ENCODE measurements around the gene HIGD1A. TPM values are rescaled to one million over a fixed set of nuclear protein-coding genes. Genes with fewer than 3 reads are reported as not detected.

Gene HIGD1A
- total RNA-seq, 4 donors from 2014 or later, result 52.3 to 239 (median 212) TPM

GRCh38 chr3:42736081-42736480 is 68.2 kb downstream of the HIGD1A start:
- H3K27ac ChIP-seq, result no peak overlapping the region
- intact Hi-C loops (cut with DNase I), result no loop called here
- H3K36me3 ChIP-seq, result no peaks in the 10 kb centered on the region
- no peaks in the 10 kb centered on the region for H3K9me3 ChIP-seq
- no peak overlapping the region for H3K4me3 ChIP-seq
- H3K27me3 ChIP-seq, result no peaks in the 10 kb centered on the region
- WGBS, 2 donors, result 40% methylated on average over 1 of the region's 1 CpG
- H3K4me1 ChIP-seq, result no peaks in the 10 kb centered on the region
- TF ChIP-seq CTCF (IDR thresholded peaks at IDR 0.05) (no peak), POLR2A (IDR thresholded peaks at IDR 0.05) (no peak)
- DNase-seq, result no peak

- no peaks in the 10 kb centered on the region for H3K36me3 ChIP-seq
- 85 to 97% methylated on average over 9 to 10 of the region's 12 CpGs for WGBS, 2 donors
- no peak for DNase-seq
- intact Hi-C loops (cut with DNase I), result no loop called here
- H3K9me3 ChIP-seq, result no peaks in the 10 kb centered on the region
- peaks cover 0 to under 1% (median 0%) of the 10 kb centered on the region in 3 donors for H3K4me1 ChIP-seq
- H3K27me3 ChIP-seq, result no peaks in the 10 kb centered on the region
- TF ChIP-seq CTCF (IDR thresholded peaks at IDR 0.05) (no peak), POLR2A (IDR thresholded peaks at IDR 0.05) (no peak)
- no peak overlapping the region for H3K27ac ChIP-seq
- H3K4me3 ChIP-seq, result no peak overlapping the region
Observed at GRCh38 chr3:42735615-42736014, 68.7 kb downstream of the HIGD1A start.

GRCh38 chr3:42735019-42735418 is 69.3 kb downstream of the HIGD1A start:
- TF ChIP-seq POLR2A (IDR thresholded peaks at IDR 0.05) (no peak), CTCF (IDR thresholded peaks at IDR 0.05) (no peak)
- Histone ChIP-seq H3K4me3 (no peak overlapping the region), H3K36me3 (no peaks in the 10 kb centered on the region), H3K27me3 (no peaks in the 10 kb centered on the region), H3K27ac (no peak overlapping the region), H3K9me3 (no peaks in the 10 kb centered on the region), H3K4me1 (peaks cover 0 to 6% (median 0%) of the 10 kb centered on the region in 3 donors)
- intact Hi-C loops (cut with DNase I), result no loop called here
- no peak for DNase-seq
- 67 to 86% methylated on average over 4 to 8 of the region's 8 CpGs for WGBS, 2 donors

GRCh38 chr3:42734263-42734860 is 69.9 kb downstream of the HIGD1A start:
- TF ChIP-seq CTCF (IDR thresholded peaks at IDR 0.05), result no peak
- no peak for TF ChIP-seq POLR2A (IDR thresholded peaks at IDR 0.05)
- no peaks in the 10 kb centered on the region for H3K36me3 ChIP-seq
- peaks cover 0 to 13% (median 0%) of the 10 kb centered on the region in 3 donors for H3K4me1 ChIP-seq
- 67% methylated on average over 4 of the region's 6 CpGs; no CpG with 5 or more reads in 1 of the 2 donors for WGBS, 2 donors
- DNase-seq, result no peak
- H3K4me3 ChIP-seq, result no peak overlapping the region
- no peaks in the 10 kb centered on the region for H3K9me3 ChIP-seq
- intact Hi-C loops (cut with DNase I), result no loop called here
- H3K27me3 ChIP-seq, result no peaks in the 10 kb centered on the region
- H3K27ac ChIP-seq, result no peak overlapping the region

GRCh38 chr3:42733501-42734262 is 70.6 kb downstream of the HIGD1A start:
- intact Hi-C loops (cut with DNase I), result no loop called here

More at GRCh38 chr3:42733501-42734262, 70.6 kb downstream of the HIGD1A start:
- Histone ChIP-seq H3K4me3 (no peak overlapping the region), H3K27ac (no peak overlapping the region), H3K4me1 (peaks cover 0 to 15% (median 0%) of the 10 kb centered on the region in 3 donors), H3K27me3 (no peaks in the 10 kb centered on the region), H3K36me3 (no peaks in the 10 kb centered on the region), H3K9me3 (no peaks in the 10 kb centered on the region)
- 75 to 76% methylated on average over 3 to 10 of the region's 13 CpGs for WGBS, 2 donors
- no peak for DNase-seq
- no peak for TF ChIP-seq POLR2A (IDR thresholded peaks at IDR 0.05)

Small RNAs within 50 kb of the gene (small RNA-seq; reads per million reads assigned to genes)
- 0 reads per million in 4 donors for gene CCDC13

Other genes with a start within 250 kb of the HIGD1A start
- gene SEC22C, start 222.5 kb downstream of the HIGD1A start, total RNA-seq, result 10 to 100 TPM in 3 of 4 donors, 1 to 10 TPM in 1; 8.8 to 38.5 (median 26.2) TPM
- gene SS18L2, start 213.6 kb downstream of the HIGD1A start, total RNA-seq, result 10 to 100 TPM; 11.4 to 23.5 (median 20.5) TPM
- gene NKTR, start 203.8 kb downstream of the HIGD1A start, total RNA-seq, result 100 to 1,000 TPM in 1 of 4 donors, 10 to 100 TPM in 3; 18.0 to 112 (median 50.7) TPM
- gene ZBTB47, start 150.8 kb downstream of the HIGD1A start, total RNA-seq, result 10 to 100 TPM in 2 of 4 donors, 1 to 10 TPM in 2; 5.0 to 34.3 (median 10.3) TPM
- gene KLHL40, start 119.0 kb downstream of the HIGD1A start, total RNA-seq, result not detected
- gene HHATL, start 101.7 kb downstream of the HIGD1A start, total RNA-seq, result not detected
- gene CCDC13, start 31.2 kb downstream of the HIGD1A start, total RNA-seq, result 1 to 10 TPM in 1 of 4 donors, under 1 TPM in 1, not detected in 2; 0.62 to 1.3 TPM
- gene ACKR2, start 5.0 kb upstream of the HIGD1A start, total RNA-seq, result 1 to 10 TPM; 2.7 to 6.5 (median 3.1) TPM
- gene CYP8B1, start 71.4 kb upstream of the HIGD1A start, total RNA-seq, result not detected
- 1 to 10 TPM; 1.9 to 7.6 (median 2.8) TPM for gene ZNF662, start 101.7 kb upstream of the HIGD1A start, total RNA-seq
- gene GASK1A, start 174.8 kb upstream of the HIGD1A start, total RNA-seq, result 10 to 100 TPM in 1 of 4 donors, 1 to 10 TPM in 3; 1.4 to 10.1 (median 2.4) TPM

Data from esophagus squamous epithelium (tissue), 5 donors.